Motor neuron (in vitro differentiated cells): ENCODE measurements around the gene MED13L. TPM values are rescaled to one million over a fixed set of nuclear protein-coding genes. Genes with fewer than 3 reads are reported as not detected.

Source experiments
- ATAC-seq, 8 experiments: fragments of 200-7000 bp; cut with Tn5 transposase; replicated peaks in 6 of 8; 2 replicates each; pipeline ENCODE4 v1.8.0; 2021; ENCODE audit warnings: mild to moderate bottlenecking in 8 of 8, moderate library complexity in 8 of 8
- H3K27ac ChIP-seq, 2 donors: fragments of 250-450 bp; sonication (Bioruptor Pico); 2 replicates each; pipeline ENCODE4 v1.9.0; 2021; ENCODE audit warnings: antibody characterized with exemption in 2 of 2, mild to moderate bottlenecking in 2 of 2, moderate library complexity in 1 of 2
- H3K4me1 ChIP-seq, 2 donors: fragments of 250-450 bp; sonication (Bioruptor Pico); replicated peaks in 1 of 2; 2 replicates each; pipeline ENCODE4 v1.6.1; 2021; ENCODE audit warnings: antibody characterized with exemption in 2 of 2, mild to moderate bottlenecking in 2 of 2, moderate library complexity in 1 of 2
- H3K4me3 ChIP-seq, 5 donors: fragments of 250-450 bp; sonication (Bioruptor Pico); 2 replicates each; pipeline ENCODE4 v1.9.0; 2021; ENCODE audit warnings: antibody characterized with exemption in 5 of 5, mild to moderate bottlenecking in 5 of 5, moderate library complexity in 4 of 5
- WGBS, 10 experiments: fragments of 450-650 bp; shearing (Covaris generic); methylation state at CpG; one replicate each; pipeline ENCODE4 v1.0.0; 2022; 5-methylcytosine and 5-hydroxymethylcytosine counted together
- in situ Hi-C, 9 experiments: fragments of 400-800 bp; cut with MboI; loops; one replicate each; pipeline ENCODE4 v1.15.0; 2021; ENCODE audit warnings: low sequenced_read_pairs in 9 of 9, low pct_unique_long_range_greater_than_20kb in 2 of 9; ENCODE audit not compliant: unreplicated experiment in 9 of 9
- total RNA-seq, 8 experiments: library from RNA; unstranded; fragments of 300-600 nt; gene quantifications; 2 replicates each; pipeline versions ENCODE4 v1.2.3 to v1.2.4, GENCODE V29; 2022

MED13L gene
- total RNA-seq, 8 experiments from 2014 or later = 40.5 to 90.5 (median 66.7) TPM

- Histone ChIP-seq H3K27ac (no peak overlapping the region), H3K4me1 (peaks cover 6% of the 10 kb centered on the region in 2 donors), H3K4me3 (no peak overlapping the region)
- 63 to 100% (median 96%) methylated on average over 2 of the region's 2 CpGs for WGBS, 10 experiments
- peak in 2 of 8 experiments; percentile 18 for ATAC-seq
- in situ Hi-C loops = no loop called here
These were observed 216.7 kb downstream of the MED13L start for GRCh38 chr12:116060764-116061163.

GRCh38 chr12:116059904-116060303 lies 217.6 kb downstream of the MED13L start:
- in situ Hi-C loops = no loop called here
- Histone ChIP-seq H3K27ac (no peak overlapping the region), H3K4me3 (no peak overlapping the region), H3K4me1 (peaks cover 0 to 2% of the 10 kb centered on the region in 2 donors)
- peak in 4 of 8 experiments; percentile 12 to 83 (median 44) for ATAC-seq
- 59 to 100% (median 79%) methylated on average over 1 to 4 of the region's 4 CpGs; no CpG with 5 or more reads in 1 of the 10 experiments for WGBS, 10 experiments

- 9 to 100% (median 66%) methylated on average over 1 to 3 of the region's 3 CpGs; no CpG with 5 or more reads in 1 of the 10 experiments for WGBS, 10 experiments
- in situ Hi-C loops = no loop called here
- ATAC-seq = peak in 3 of 8 experiments; percentile 69 to 92 (median 76)
These were observed 218.9 kb downstream of the MED13L start for GRCh38 chr12:116058574-116058973.

GRCh38 chr12:116057356-116057755 lies 220.1 kb downstream of the MED13L start:
- 79 to 100% (median 100%) methylated on average over 1 to 3 of the region's 3 CpGs; no CpG with 5 or more reads in 1 of the 10 experiments for WGBS, 10 experiments
- in situ Hi-C loops = no loop called here

More at GRCh38 chr12:116058574-116058973, 218.9 kb downstream of the MED13L start:
- Histone ChIP-seq H3K27ac (no peak overlapping the region), H3K4me1 (peaks cover 11 to 12% of the 10 kb centered on the region in 2 donors), H3K4me3 (no peak overlapping the region)

GRCh38 chr12:116055895-116056607 lies 221.4 kb downstream of the MED13L start:
- in situ Hi-C loops = no loop called here

More at GRCh38 chr12:116057356-116057755, 220.1 kb downstream of the MED13L start:
- ATAC-seq = no peak
- Histone ChIP-seq H3K27ac (no peak overlapping the region), H3K4me1 (peaks cover 18 to 23% of the 10 kb centered on the region in 2 donors), H3K4me3 (no peak overlapping the region)

GRCh38 chr12:116054280-116054679 lies 223.2 kb downstream of the MED13L start:
- 40 to 100% (median 88%) methylated on average over 1 to 2 of the region's 2 CpGs; no CpG with 5 or more reads in 1 of the 10 experiments for WGBS, 10 experiments
- Histone ChIP-seq H3K27ac (peak overlapping the region in 1 of 2 donors; percentile 90), H3K4me1 (peaks cover 18 to 28% of the 10 kb centered on the region in 2 donors), H3K4me3 (no peak overlapping the region)
- in situ Hi-C loops = no loop called here
- ATAC-seq = no peak

More at GRCh38 chr12:116055895-116056607, 221.4 kb downstream of the MED13L start:
- Histone ChIP-seq H3K4me3 (no peak overlapping the region), H3K27ac (no peak overlapping the region), H3K4me1 (peaks cover 18 to 24% of the 10 kb centered on the region in 2 donors)
- WGBS, 10 experiments = 0 to 100% (median 83%) methylated on average over 1 to 3 of the region's 3 CpGs; no CpG with 5 or more reads in 1 of the 10 experiments
- ATAC-seq = no peak

GRCh38 chr12:116053479-116054200 lies 223.9 kb downstream of the MED13L start:
- 0 to 100% (median 0%) methylated on average over 1 to 3 of the region's 3 CpGs; no CpG with 5 or more reads in 3 of the 10 experiments for WGBS, 10 experiments
- Histone ChIP-seq H3K4me3 (no peak overlapping the region), H3K4me1 (peaks cover 22 to 34% of the 10 kb centered on the region in 2 donors), H3K27ac (peak overlapping the region; percentile 3 to 90)
- ATAC-seq = peak in 7 of 8 experiments; percentile 33 to 98 (median 86)
- in situ Hi-C loops = no loop called here

- WGBS, 10 experiments = 60 to 100% (median 95%) methylated on average over 1 to 5 of the region's 5 CpGs
- no peak for ATAC-seq
These were observed 227.2 kb downstream of the MED13L start for GRCh38 chr12:116050275-116050674.

GRCh38 chr12:116048879-116049278 lies 228.6 kb downstream of the MED13L start:
- ATAC-seq = peak in 6 of 8 experiments; percentile 14 to 85 (median 34)
- H3K27ac ChIP-seq = no peak overlapping the region
- peaks cover 27 to 48% of the 10 kb centered on the region in 2 donors for H3K4me1 ChIP-seq
- H3K4me3 ChIP-seq = no peak overlapping the region
- in situ Hi-C loops = no loop called here

More at GRCh38 chr12:116050275-116050674, 227.2 kb downstream of the MED13L start:
- in situ Hi-C loops = no loop called here
- H3K4me3 ChIP-seq = no peak overlapping the region
- H3K27ac ChIP-seq = no peak overlapping the region
- peaks cover 23 to 43% of the 10 kb centered on the region in 2 donors for H3K4me1 ChIP-seq

- in situ Hi-C loops = no loop called here
- no peak overlapping the region for H3K27ac ChIP-seq
- peaks cover 27 to 49% of the 10 kb centered on the region in 2 donors for H3K4me1 ChIP-seq
- H3K4me3 ChIP-seq = no peak overlapping the region
- no peak for ATAC-seq
These were observed 231.5 kb downstream of the MED13L start for GRCh38 chr12:116046039-116046438.

- Histone ChIP-seq H3K4me1 (peaks cover 27 to 47% of the 10 kb centered on the region in 2 donors), H3K4me3 (no peak overlapping the region), H3K27ac (no peak overlapping the region)
- ATAC-seq = peak in 6 of 8 experiments; percentile 23 to 52 (median 44)
- in situ Hi-C loops = no loop called here
- 50 to 100% (median 93%) methylated on average over 1 to 2 of the region's 2 CpGs; no CpG with 5 or more reads in 2 of the 10 experiments for WGBS, 10 experiments
These were observed 232.3 kb downstream of the MED13L start for GRCh38 chr12:116045150-116045549.

- H3K4me3 ChIP-seq = no peak overlapping the region
- peak in 6 of 8 experiments; percentile 14 to 67 (median 51) for ATAC-seq
- no peak overlapping the region for H3K27ac ChIP-seq
- 52 to 88% (median 76%) methylated on average over 2 to 5 of the region's 5 CpGs for WGBS, 10 experiments
- in situ Hi-C loops = no loop called here
- peaks cover 25 to 41% of the 10 kb centered on the region in 2 donors for H3K4me1 ChIP-seq
These were observed 233.6 kb downstream of the MED13L start for GRCh38 chr12:116043659-116044535.
